Measurements from ENCODE around the gene RRP15.

RRP15 gene

DNA sequence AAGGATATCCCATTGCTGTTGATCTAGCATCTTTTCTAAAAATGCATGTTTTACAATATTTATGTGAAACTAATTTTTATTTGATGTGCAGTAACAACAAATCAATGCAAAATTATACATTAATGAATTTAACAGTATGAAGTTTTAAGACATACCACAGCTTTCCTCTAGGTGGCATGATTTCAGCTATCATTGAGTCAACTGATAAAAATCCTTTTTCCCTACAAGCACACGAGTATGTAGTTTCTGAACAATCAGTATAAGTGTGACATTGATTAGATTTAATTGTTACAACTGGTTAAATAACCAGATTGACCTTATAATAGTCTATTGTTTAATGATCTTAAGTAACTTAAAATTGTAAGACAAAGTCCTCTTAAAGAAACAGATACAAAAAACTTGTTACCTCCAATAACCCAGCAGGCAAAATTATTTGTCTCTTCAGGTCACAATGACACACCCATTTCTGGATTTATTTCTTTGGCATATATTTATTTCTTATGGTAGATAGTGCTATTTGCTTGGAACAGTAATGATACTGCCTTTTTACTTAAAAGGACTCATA, 54.3 kb downstream of the RRP15 start:
- H3K4me3 ChIP-seq (ENCODE audit: low read depth, low read length) = no peak overlapping the region

- H3K4me3 ChIP-seq (ENCODE audit: low read depth, low read length) = no peak overlapping the region
These were observed 56.2 kb downstream of the RRP15 start for GRCh38 chr1:218341325-218341724.

- H3K4me3 ChIP-seq (ENCODE audit: low read depth, low read length) = no peak overlapping the region
These were observed 57.0 kb downstream of the RRP15 start for GRCh38 chr1:218342091-218342490.

GRCh38 chr1:218344814-218345672, 60.0 kb downstream of the RRP15 start, which contains the start of gene TGFB2:
TGFB2 (plus strand) TSS chr1:218345336; CDS start chr1:218346702, 1,366 bp downstream.
- peak within 1 kb of the TSS; percentile 61 for H3K4me3 ChIP-seq (ENCODE audit: low read depth, low read length)

- H3K4me3 ChIP-seq (ENCODE audit: low read depth, low read length) = peak overlapping the region; percentile 61
These were observed 60.7 kb downstream of the RRP15 start for GRCh38 chr1:218345673-218346390.

DNA sequence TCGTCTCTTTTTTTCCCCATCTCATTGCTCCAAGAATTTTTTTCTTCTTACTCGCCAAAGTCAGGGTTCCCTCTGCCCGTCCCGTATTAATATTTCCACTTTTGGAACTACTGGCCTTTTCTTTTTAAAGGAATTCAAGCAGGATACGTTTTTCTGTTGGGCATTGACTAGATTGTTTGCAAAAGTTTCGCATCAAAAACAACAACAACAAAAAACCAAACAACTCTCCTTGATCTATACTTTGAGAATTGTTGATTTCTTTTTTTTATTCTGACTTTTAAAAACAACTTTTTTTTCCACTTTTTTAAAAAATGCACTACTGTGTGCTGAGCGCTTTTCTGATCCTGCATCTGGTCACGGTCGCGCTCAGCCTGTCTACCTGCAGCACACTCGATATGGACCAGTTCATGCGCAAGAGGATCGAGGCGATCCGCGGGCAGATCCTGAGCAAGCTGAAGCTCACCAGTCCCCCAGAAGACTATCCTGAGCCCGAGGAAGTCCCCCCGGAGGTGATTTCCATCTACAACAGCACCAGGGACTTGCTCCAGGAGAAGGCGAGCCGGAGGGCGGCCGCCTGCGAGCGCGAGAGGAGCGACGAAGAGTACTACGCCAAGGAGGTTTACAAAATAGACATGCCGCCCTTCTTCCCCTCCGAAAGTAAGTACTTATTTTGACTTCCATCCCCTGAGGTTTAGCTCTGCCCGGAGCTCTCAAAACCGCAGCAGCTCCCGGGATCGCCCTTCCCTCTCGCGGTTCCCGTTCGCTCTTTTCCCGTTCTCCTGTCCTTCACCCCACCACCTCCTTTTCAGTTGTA, 61.5 kb downstream of the RRP15 start:
- peak overlapping the region; percentile 61 for H3K4me3 ChIP-seq (ENCODE audit: low read depth, low read length)

DNA sequence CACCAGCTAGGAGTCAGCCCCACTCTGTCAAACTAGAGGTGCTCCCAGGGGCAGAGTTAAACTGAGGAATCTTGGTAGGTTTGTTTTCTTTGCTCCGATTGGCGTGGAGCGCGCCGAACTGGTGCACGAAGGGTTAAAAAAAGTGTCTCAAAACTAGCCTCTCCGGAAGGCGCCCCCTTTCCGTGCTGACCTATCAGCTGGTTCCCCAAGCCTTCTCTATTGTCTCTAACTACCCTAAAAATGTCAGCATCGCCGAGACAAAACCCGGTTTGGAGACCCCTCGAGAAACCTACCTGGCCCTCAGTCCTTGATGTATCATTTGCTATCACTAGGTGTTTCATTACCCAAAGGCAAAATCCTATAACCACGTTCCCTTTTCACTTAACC, 62.2 kb downstream of the RRP15 start:
- peak overlapping the region; percentile 61 for H3K4me3 ChIP-seq (ENCODE audit: low read depth, low read length)

GRCh38 chr1:218347723-218348627, 62.9 kb downstream of the RRP15 start:
- peak overlapping the region; percentile 61 for H3K4me3 ChIP-seq (ENCODE audit: low read depth, low read length)

DNA sequence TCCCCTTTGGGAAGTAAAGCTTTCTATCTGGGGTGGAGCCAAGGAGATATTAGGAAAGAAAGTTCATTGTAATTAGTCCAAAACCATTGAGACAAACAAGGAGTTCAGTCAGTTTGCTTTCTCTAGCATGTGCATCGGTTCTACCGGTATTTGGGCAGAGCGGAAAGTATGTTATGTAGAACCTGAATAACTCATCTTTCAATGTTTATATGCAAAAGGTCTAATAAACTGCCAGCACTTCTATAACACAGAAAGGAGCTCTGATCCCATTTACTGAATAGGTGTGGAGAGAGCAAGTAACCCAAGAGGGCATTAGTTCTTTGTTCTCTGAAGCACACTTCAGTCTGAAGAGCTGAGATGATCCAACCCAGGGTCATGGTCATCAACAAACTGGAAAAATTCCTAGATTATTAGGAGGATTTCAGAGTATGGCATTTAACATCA, 63.6 kb downstream of the RRP15 start:
- H3K4me3 ChIP-seq (ENCODE audit: low read depth, low read length) = no peak overlapping the region

DNA sequence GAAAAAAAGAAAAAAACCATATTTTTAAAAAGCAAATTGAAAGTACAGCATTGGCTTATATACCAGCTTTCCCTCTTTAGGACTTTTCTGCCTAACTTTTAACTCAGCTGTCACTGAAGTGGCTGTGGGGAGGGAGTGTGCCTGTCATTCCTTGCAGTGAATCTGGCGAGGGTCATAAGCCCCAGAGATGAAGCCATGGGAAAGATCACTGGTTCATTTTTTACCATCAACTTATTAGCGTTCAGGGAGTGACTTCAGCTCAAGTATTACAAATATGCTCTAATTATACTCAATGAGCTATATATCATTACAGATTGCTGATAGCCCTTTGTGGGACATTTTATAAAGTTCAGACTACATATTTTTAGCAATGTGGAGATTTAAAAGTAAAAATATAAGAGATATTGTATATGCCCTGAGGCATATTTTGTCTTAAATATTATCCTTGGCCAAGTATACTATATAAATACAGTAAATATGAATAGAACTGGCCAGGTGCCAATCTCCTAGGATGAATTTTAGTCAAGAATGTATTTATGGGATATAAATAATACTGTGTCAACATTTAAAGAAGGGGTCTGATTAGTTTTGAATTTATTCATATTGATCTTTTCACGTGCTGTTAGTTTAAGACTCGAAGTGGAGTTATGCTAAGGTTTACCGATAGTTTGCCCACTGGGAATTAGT, 64.4 kb downstream of the RRP15 start:
- H3K4me3 ChIP-seq (ENCODE audit: low read depth, low read length) = no peak overlapping the region

GRCh38 chr1:218350035-218350525, 65.0 kb downstream of the RRP15 start:
- H3K4me3 ChIP-seq (ENCODE audit: low read depth, low read length) = no peak overlapping the region

DNA sequence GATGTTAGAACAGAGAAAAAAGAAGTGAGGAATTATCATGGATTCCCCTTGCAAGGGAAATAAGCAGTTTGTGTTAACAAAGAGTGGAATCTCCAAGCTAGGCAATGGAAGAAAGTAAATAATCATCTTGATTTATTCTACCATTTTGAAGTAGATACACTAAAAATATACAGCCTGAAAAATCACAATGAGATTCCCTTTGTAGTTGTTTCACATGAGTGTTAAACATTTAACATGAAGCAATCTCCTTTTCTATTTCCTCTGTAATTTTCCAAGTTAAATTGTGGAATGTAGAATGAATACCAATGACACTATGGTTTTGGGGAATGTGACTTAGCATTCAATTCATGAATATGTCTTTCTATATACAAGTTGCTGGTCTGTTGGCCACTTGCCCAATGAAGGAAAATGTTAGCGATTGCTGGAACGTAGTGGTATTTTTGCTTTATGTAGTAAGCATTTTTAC, 65.7 kb downstream of the RRP15 start:
- H3K4me3 ChIP-seq (ENCODE audit: low read depth, low read length) = no peak overlapping the region

DNA sequence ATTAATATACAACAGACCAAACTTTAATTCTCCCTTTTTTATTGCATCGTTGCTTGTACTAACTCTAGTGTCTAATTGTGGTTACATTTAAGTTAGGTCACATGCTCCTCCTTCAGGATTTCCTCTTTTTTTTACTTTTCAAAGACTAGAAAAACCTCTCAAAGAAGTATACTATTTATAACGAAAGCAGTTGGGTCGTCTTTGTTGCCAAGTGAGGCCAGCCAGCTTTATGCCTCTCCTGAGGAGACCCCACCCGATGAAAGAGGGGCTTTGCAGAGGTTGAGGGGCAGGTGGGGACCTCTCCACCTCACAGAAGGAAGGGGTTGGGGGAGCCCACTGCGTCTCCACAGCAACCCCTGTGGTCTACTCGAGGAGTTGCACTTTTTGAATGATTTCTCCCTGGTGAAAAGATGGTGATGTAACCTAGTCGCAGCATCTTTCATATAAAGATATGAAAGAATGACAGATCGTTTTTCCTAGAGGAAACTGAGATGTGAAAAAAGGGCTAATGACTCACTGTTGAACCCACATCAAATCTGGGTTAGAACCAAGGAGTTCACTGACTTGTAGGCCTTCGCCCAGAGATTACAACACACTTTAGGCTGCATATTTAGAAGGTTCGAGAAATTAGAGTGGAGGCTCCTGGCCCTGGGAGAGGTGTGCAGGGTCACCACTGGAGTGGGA, 66.4 kb downstream of the RRP15 start:
- H3K4me3 ChIP-seq (ENCODE audit: low read depth, low read length) = no peak overlapping the region

- no peak overlapping the region for H3K4me3 ChIP-seq (ENCODE audit: low read depth, low read length)
These were observed 67.0 kb downstream of the RRP15 start for GRCh38 chr1:218352075-218352438.

DNA sequence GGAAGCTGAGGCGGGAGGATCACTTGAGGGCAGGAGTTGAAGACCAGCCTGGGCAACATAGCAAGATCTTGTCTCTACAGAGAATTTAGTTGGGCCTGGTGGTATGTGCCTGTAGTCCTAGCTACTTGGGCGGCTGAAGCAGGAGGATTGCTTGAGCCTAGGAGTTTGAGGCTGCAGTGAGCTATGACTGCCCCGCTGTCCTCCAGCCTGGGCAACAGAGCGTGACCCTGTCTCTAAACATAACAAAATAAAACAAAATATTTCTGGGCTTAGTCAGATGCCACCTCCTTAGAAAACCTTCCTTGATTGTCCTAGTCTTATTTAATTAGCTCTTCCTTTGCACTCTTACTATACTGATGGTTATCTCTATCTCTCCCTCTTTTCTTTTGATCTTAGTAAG, 68.6 kb downstream of the RRP15 start:
- H3K4me3 ChIP-seq (ENCODE audit: low read depth, low read length) = no peak overlapping the region

- no peak overlapping the region for H3K4me3 ChIP-seq (ENCODE audit: low read depth, low read length)
These were observed 70.2 kb downstream of the RRP15 start for GRCh38 chr1:218355278-218355677.

DNA sequence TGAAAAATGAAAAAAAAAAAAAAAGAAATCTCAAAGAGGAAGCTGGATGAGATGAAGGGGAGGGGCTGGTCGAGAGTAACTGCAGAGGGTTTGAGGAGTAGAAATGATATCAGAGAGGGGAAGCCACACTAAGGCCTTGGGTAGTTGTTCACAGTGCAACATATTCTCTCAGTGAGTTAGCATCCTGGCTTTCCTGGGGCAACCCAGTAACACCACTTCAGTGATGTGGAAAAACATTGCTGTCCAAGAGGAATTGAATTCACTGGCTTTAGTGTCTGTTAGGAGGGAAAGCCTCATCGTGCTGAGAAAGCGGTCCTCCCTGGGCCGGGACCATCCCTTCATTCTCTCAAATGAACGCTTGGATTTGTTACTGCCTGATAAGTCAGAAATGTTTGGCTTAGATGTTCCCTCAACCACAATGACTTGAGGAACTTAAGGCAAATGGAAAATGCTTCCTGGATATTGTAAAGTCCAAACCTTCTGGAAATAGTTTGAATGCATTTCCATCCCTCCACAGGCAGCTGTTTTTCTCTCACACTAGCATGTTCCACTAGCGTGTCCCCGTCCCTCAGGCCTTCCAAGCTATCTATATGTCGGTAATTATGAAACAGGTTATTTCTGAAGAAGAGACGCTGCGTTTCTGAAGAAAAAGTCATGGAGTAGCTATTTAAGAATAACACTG, 72.3 kb downstream of the RRP15 start:
- H3K4me3 ChIP-seq (ENCODE audit: low read depth, low read length) = no peak overlapping the region

- H3K4me3 ChIP-seq (ENCODE audit: low read depth, low read length) = no peak overlapping the region
These were observed 72.8 kb downstream of the RRP15 start for GRCh38 chr1:218357893-218358232.

Data from iPS-11a (cell line).